GM23338 (cell line): ENCODE measurements around the gene ZBTB7B. TPM values are rescaled to one million over a fixed set of nuclear protein-coding genes. Genes with fewer than 3 reads are reported as not detected.

Experiments used
- CREB1 ChIP-seq: fragments of 250-450 bp; sonication (Bioruptor Pico); IDR thresholded peaks from 2 replicates; pipeline ENCODE4 v1.5.0; 2020; ENCODE audit warnings: low read depth, mild to moderate bottlenecking, moderate library complexity
- CTCF ChIP-seq, 2 experiments: fragments of 200-600 bp in 1 of 2; sonication (generic) in 1 of 2; conservative IDR thresholded peaks; 2 replicates each; pipeline versions ENCODE4 v1.5.1 to v1.6.1; 2016 to 2017; ENCODE audit warnings: antibody characterized with exemption in 2 of 2, low read depth in 2 of 2, mild to moderate bottlenecking in 2 of 2, moderate library complexity in 1 of 2
- EZH2 ChIP-seq: fragments of 200-600 bp; sonication (generic); IDR thresholded peaks from one replicate; pipeline ENCODE4 v1.8.0; 2017; ENCODE audit warnings: antibody characterized with exemption, mild to moderate bottlenecking, low read depth; ENCODE audit not compliant: unreplicated experiment
- JUNB ChIP-seq: IDR thresholded peaks from one replicate; pipeline ENCODE4 v1.6.1; 2016; ENCODE audit warnings: antibody characterized with exemption; ENCODE audit not compliant: unreplicated experiment
- NANOG ChIP-seq: IDR thresholded peaks from 2 replicates; pipeline ENCODE4 v1.6.1; 2016; ENCODE audit warnings: antibody characterized with exemption, borderline replicate concordance
- POLR2AphosphoS5 ChIP-seq: IDR thresholded peaks from 2 replicates; pipeline ENCODE4 v1.6.1; 2016; ENCODE audit warnings: antibody characterized with exemption, low read depth
- REST ChIP-seq: IDR thresholded peaks from one replicate; pipeline ENCODE4 v1.6.1; 2018; ENCODE audit warnings: antibody characterized with exemption; ENCODE audit not compliant: unreplicated experiment
- STAT1 ChIP-seq: IDR thresholded peaks from one replicate; pipeline ENCODE4 v1.6.1; 2016; ENCODE audit warnings: antibody characterized with exemption; ENCODE audit not compliant: unreplicated experiment
- ZNF114 ChIP-seq: fragments of 250-450 bp; sonication (Bioruptor Pico); IDR thresholded peaks from 2 replicates; pipeline ENCODE4 v1.5.0; 2020; ENCODE audit warnings: mild to moderate bottlenecking, moderate library complexity
- ZNF331 ChIP-seq: fragments of 250-450 bp; sonication (Bioruptor Pico); IDR thresholded peaks from 2 replicates; pipeline ENCODE4 v1.5.0; 2020; ENCODE audit warnings: low read depth, mild to moderate bottlenecking, moderate library complexity
- polyA plus RNA-seq: library from polyadenylated mRNA; unstranded; fragments of >200 nt; fragmentation: Nextera tagmentation; extraction: Ambion mirVana; gene quantifications from 2 replicates; pipeline ENCODE4 v1.2.1, GENCODE V29; 2016
- total RNA-seq: library from RNA; depleted of rRNA; stranded (reverse); fragments of >200 nt; shearing (Covaris generic); gene quantifications from 2 replicates; pipeline ENCODE4 v1.2.3, GENCODE V29; 2014
- TF ChIP-seq, protein P1 (sequence below): IDR thresholded peaks from 2 replicates; pipeline ENCODE4 v1.6.1; 2016; ENCODE audit warnings: antibody characterized with exemption

ZBTB7B gene
- total and polyA plus RNA-seq, 2 experiments from 2014 or later = 3.6 to 32.6 TPM

- peak; percentile 24 for TF ChIP-seq REST
- TF ChIP-seq NANOG = no peak
- TF ChIP-seq, protein P1, sequence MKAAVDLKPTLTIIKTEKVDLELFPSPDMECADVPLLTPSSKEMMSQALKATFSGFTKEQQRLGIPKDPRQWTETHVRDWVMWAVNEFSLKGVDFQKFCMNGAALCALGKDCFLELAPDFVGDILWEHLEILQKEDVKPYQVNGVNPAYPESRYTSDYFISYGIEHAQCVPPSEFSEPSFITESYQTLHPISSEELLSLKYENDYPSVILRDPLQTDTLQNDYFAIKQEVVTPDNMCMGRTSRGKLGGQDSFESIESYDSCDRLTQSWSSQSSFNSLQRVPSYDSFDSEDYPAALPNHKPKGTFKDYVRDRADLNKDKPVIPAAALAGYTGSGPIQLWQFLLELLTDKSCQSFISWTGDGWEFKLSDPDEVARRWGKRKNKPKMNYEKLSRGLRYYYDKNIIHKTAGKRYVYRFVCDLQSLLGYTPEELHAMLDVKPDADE = peak; percentile 88
- peak; percentile 49 for TF ChIP-seq CREB1
- TF ChIP-seq CTCF (conservative IDR thresholded peaks at IDR 0.05; ENCODE audit: low read depth in 2 of 2) = no peak
- TF ChIP-seq EZH2 = no peak
- no peak for TF ChIP-seq STAT1
- TF ChIP-seq JUNB = no peak
- TF ChIP-seq ZNF331 = no peak
- no peak for TF ChIP-seq ZNF114 (CRISPR knock-in tag)
- peak; percentile 94 for TF ChIP-seq POLR2AphosphoS5
Observed at GRCh38 chr1:154972517-154973343, 29.9 kb upstream of the ZBTB7B start (continued).
